Kidney epithelial cell (primary cell): ENCODE data around the gene TRIP11. TPM values are rescaled to one million over a fixed set of nuclear protein-coding genes. Genes with fewer than 3 reads are reported as not detected.

ENCODE experiments used
- DNase-seq: peaks from one replicate; pipeline ENCODE4 v3.0.0-alpha.2; 2010; ENCODE audit warnings: low read depth
- H3K27me3 ChIP-seq: 2 replicates; pipeline ENCODE4 v1.6.0; 2011; ENCODE audit warnings: low read length; ENCODE audit not compliant: control insufficient read depth, insufficient read depth
- H3K36me3 ChIP-seq: 2 replicates; pipeline ENCODE4 v1.5.1; 2011; ENCODE audit warnings: low read length; ENCODE audit not compliant: control insufficient read depth, insufficient read depth
- H3K4me3 ChIP-seq: 2 replicates; pipeline ENCODE4 v1.5.1; 2011; ENCODE audit warnings: low read depth, mild to moderate bottlenecking, control low read depth, low read length
- total RNA-seq: library from RNA; depleted of rRNA; stranded (reverse); fragments of >200 nt; gene quantifications from 2 replicates; pipeline ENCODE4 v1.2.3, GENCODE V29; 2015
- TF ChIP-seq, protein P1 (sequence below): IDR thresholded peaks from 2 replicates; pipeline ENCODE4 v1.5.1; 2011; ENCODE audit warnings: mild to moderate bottlenecking, moderate library complexity, low read length, control low read depth, inconsistent platforms; ENCODE audit not compliant: insufficient read depth, poor library complexity, severe bottlenecking

Gene TRIP11
- total RNA-seq, 1 donor from 2014 or later, result 19.4 TPM

DNA sequence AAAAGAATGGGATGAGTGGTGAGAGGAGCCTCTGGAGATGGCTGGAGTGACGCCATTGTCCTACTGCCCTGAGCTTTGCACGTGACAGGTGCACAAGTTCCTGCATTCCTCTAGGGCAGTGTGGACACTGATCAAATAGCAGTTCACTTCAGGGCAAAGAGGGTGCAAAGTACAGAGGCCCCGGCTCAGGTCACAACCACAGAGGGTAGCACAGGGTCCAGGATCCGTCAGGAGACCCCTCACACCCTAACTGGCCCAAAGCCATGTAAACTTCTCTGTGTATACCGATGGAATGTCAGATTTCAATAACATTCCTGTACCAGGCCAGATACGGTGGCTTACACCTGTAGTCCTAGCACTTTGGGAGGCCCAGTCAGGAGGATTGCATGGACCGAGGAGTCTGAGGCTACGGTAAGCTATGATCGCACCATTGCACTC, 82.0 kb downstream of the TRIP11 start:
- no peaks in the 10 kb centered on the region for H3K36me3 ChIP-seq
- no peaks in the 10 kb centered on the region for H3K27me3 ChIP-seq
- H3K4me3 ChIP-seq, result no peak overlapping the region
- no peak for DNase-seq
- TF ChIP-seq, protein P1, sequence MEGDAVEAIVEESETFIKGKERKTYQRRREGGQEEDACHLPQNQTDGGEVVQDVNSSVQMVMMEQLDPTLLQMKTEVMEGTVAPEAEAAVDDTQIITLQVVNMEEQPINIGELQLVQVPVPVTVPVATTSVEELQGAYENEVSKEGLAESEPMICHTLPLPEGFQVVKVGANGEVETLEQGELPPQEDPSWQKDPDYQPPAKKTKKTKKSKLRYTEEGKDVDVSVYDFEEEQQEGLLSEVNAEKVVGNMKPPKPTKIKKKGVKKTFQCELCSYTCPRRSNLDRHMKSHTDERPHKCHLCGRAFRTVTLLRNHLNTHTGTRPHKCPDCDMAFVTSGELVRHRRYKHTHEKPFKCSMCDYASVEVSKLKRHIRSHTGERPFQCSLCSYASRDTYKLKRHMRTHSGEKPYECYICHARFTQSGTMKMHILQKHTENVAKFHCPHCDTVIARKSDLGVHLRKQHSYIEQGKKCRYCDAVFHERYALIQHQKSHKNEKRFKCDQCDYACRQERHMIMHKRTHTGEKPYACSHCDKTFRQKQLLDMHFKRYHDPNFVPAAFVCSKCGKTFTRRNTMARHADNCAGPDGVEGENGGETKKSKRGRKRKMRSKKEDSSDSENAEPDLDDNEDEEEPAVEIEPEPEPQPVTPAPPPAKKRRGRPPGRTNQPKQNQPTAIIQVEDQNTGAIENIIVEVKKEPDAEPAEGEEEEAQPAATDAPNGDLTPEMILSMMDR, result no peak

GRCh38 chr14:91956616-91957015, 83.2 kb downstream of the TRIP11 start:
- no peaks in the 10 kb centered on the region for H3K27me3 ChIP-seq
- H3K4me3 ChIP-seq, result no peak overlapping the region
- DNase-seq, result no peak
- TF ChIP-seq, protein P1, result no peak
- H3K36me3 ChIP-seq, result no peaks in the 10 kb centered on the region

- TF ChIP-seq, protein P1, result no peak
- no peak overlapping the region for H3K4me3 ChIP-seq
- DNase-seq, result no peak
Measured at GRCh38 chr14:91955168-91955567, 84.7 kb downstream of the TRIP11 start.

GRCh38 chr14:91953170-91953985, 86.5 kb downstream of the TRIP11 start:
- Histone ChIP-seq H3K4me3 (no peak overlapping the region), H3K27me3 (no peaks in the 10 kb centered on the region), H3K36me3 (no peaks in the 10 kb centered on the region)
- TF ChIP-seq, protein P1, result no peak
- DNase-seq, result no peak

More at GRCh38 chr14:91955168-91955567, 84.7 kb downstream of the TRIP11 start:
- H3K27me3 ChIP-seq, result no peaks in the 10 kb centered on the region
- no peaks in the 10 kb centered on the region for H3K36me3 ChIP-seq

- Histone ChIP-seq H3K4me3 (peak within 1 kb of the TSS; percentile 51), H3K36me3 (no peaks in the 10 kb centered on the region), H3K27me3 (peaks cover 3% of the 10 kb centered on the region)
- TF ChIP-seq, protein P1, result no peak
- peak; percentile 18 for DNase-seq
Measured at GRCh38 chr14:91947475-91948184, 92.2 kb downstream of the TRIP11 start, which contains the start of gene FBLN5. FBLN5 (minus strand) TSS chr14:91947694; CDS start chr14:91947229, 465 bp downstream.
